Small intestine (tissue), 7 donors: ENCODE data around the gene SPINT1. TPM values are rescaled to one million over a fixed set of nuclear protein-coding genes. Genes with fewer than 3 reads are reported as not detected.

ENCODE experiments used
- DNase-seq, 2 donors: peaks; one replicate each; pipeline versions ENCODE4 v3.0.0 to v3.0.0-alpha.2; 2013
- FAIRE-seq: peaks from 2 replicates; lab custom pipeline; 2012; peaks lifted over from hg19 to GRCh38; lab: Jason Lieb, UNC
- H3K27ac ChIP-seq, 3 donors: one replicate each; pipeline ENCODE4 v1.5.1; 2013; ENCODE audit warnings: low read length in 2 of 3, mild to moderate bottlenecking in 2 of 3, control low read depth in 1 of 3, inconsistent platforms in 1 of 3, low read depth in 1 of 3, moderate library complexity in 1 of 3
- H3K27me3 ChIP-seq, 3 donors: one replicate each; pipeline ENCODE4 v1.6.1; 2013; ENCODE audit warnings: low read length in 3 of 3, inconsistent platforms in 1 of 3; ENCODE audit not compliant: control insufficient read depth in 3 of 3, insufficient read depth in 3 of 3
- H3K36me3 ChIP-seq, 3 donors: one replicate each; pipeline ENCODE4 v1.6.1; 2013; ENCODE audit warnings: low read length in 3 of 3, inconsistent platforms in 1 of 3, low read depth in 1 of 3, mild to moderate bottlenecking in 1 of 3, moderate library complexity in 1 of 3; ENCODE audit not compliant: control insufficient read depth in 3 of 3, insufficient read depth in 2 of 3
- H3K4me1 ChIP-seq, 3 donors: one replicate each; pipeline ENCODE4 v1.6.1; 2013; ENCODE audit warnings: low read length in 2 of 3, inconsistent platforms in 1 of 3, low read depth in 1 of 3, mild to moderate bottlenecking in 1 of 3, moderate library complexity in 1 of 3; ENCODE audit not compliant: control insufficient read depth in 3 of 3, insufficient read depth in 2 of 3
- H3K4me3 ChIP-seq, 3 donors: one replicate each; pipeline ENCODE4 v1.5.1; 2013; ENCODE audit warnings: low read length in 3 of 3, control low read depth in 1 of 3, inconsistent platforms in 1 of 3, low read depth in 1 of 3, mild to moderate bottlenecking in 1 of 3, moderate library complexity in 1 of 3
- H3K9me3 ChIP-seq, 2 donors: one replicate each; pipeline ENCODE4 v1.6.1; 2013; ENCODE audit warnings: low read depth in 1 of 2, low read length in 1 of 2; ENCODE audit not compliant: control insufficient read depth in 2 of 2, insufficient read depth in 1 of 2
- WGBS, 3 donors: extraction: QIAGEN DNeasy Blood & Tissue Kit; methylation state at CpG; one replicate each; pipeline ENCODE4 v1.1.7; 2013; 5-methylcytosine and 5-hydroxymethylcytosine counted together
- polyA plus RNA-seq, 4 donors: library from polyadenylated mRNA; stranded (reverse) in 3 of 4; unstranded in 1 of 4; fragments of 200-250 nt in 3 of 4; fragments of 120-200 nt in 1 of 4; gene quantifications; one replicate each; pipeline versions ENCODE4 v1.2.1 to v1.2.3, GENCODE V29; 2013
- donor health status: healthy with polysubstance abuse.
- donor health status: control.
- donor health status: control.
- donor health status: Bipolar disorder and iron deficiency.
- donor health status: healthy.

SPINT1 gene
- polyA plus RNA-seq, 4 donors: 85.0 to 258 (median 187) TPM

DNA sequence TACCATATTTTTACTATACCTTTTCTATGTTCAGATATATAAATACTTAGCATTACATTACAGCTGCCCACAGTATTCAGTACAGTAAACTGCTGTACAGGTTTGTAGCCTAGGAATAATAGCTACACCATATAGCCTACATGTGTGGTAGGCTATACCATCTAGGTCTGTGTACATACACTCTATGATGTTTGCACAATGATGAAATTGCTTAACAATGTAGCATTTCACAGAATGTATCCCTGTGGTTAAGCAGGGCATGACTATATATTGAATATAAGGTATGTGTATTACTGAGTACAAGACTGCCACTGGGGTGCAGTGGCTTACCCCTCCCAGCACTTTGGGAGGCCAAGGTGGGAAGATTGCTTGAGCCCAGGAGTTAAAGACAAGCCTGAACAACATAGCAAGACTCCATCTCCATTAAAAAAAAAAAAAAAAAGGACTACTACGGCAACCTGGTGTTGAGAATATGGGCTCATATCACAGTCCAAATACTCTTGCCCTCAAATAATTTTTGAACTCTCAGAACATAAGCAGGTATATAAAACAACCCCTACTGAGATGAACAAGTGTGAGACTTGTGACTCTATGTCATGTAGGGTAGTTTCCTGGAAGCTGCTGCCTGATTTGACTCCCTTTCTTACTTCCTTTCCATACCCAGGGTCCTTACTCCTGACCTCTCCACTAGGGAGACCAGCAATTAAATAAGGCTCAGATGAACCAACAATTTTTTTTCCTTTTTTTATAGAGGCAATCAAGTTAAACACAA, 20.1 kb upstream of the SPINT1 start:
- DNase-seq: peak in 1 of 2 donors; percentile 57
- peaks cover 0 to 30% (median 0%) of the 10 kb centered on the region in 3 donors for H3K4me1 ChIP-seq
- no peak overlapping the region for H3K4me3 ChIP-seq
- no peak for FAIRE-seq
- 80 to 82% (median 82%) methylated on average over 1 of the region's 1 CpG for WGBS, 3 donors
- peaks cover 0 to 2% (median 0%) of the 10 kb centered on the region in 3 donors for H3K36me3 ChIP-seq
- peak overlapping the region in 1 of 3 donors; percentile 19 for H3K27ac ChIP-seq
- H3K27me3 ChIP-seq: no peaks in the 10 kb centered on the region
- no peaks in the 10 kb centered on the region for H3K9me3 ChIP-seq

DNA sequence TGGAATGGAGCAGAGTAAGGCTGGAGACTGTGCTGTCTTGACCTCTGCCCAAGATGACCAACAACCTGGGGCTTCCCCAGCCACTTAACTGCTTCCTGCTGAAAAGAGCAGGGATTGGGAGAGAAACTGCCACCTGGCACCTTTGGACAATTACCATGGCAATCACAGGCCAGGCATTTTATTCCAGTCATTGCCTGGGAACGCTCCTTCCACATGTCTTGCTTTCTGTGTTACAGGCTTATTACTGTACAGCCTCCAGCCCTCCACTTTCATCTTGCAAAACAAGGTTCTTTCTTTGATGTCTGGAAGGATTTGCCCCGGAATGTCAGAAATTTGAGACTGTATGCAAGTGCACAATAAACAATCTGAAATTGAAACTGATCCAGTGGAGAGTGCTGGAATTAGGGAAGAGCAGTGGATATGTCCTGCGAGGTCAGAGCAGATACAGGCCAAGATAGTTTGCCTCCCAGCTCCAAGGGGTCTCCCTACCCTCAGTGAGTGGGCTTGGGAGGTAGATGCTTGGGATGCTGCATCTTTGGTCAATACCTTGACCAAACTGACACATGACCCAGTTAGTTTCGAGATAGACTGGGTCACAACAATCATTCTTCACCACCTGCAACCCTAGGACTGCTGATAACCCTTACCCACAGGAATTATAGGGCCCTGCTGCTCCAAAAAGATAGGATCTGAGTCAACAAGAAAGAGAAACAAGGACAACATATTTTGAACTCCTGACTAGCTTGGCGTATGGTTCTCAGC, 18.0 kb upstream of the SPINT1 start:
- peak overlapping the region in 1 of 3 donors; percentile 88 for H3K4me3 ChIP-seq

DNA sequence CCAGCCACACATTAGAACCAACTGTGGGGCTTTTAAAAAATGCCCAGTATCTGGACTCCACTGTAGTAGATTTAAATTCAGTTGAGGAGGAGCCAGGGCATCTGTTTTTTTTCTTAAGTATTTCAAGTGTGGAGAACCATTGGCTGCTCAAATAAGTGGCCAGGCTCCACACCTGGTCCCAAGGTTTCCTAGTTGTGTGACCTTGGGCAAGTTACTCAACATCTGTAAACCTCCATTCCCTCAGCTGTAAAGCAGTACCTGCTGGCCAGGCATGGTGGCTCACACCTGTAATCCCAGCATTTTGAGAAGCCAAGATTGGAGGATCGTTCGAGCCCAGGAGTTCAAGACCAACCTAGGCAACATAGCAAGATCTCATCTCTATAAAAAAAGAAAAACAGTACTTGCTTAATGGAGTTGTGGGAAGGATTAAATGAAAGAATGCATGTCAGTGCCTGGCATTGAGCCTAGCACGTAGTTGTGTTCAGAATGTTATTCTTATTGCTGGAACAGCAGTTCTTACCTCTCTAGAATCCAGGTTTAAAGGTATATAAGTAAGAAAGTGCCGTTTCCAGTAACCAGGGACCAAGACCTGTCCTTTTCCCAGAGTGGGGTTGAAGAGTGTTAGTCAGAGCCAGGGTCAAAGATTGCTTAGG, 17.3 kb upstream of the SPINT1 start:
- 57 to 76% (median 59%) methylated on average over 4 of the region's 4 CpGs for WGBS, 3 donors
- Histone ChIP-seq H3K27me3 (no peaks in the 10 kb centered on the region), H3K4me3 (peak overlapping the region in 1 of 3 donors; percentile 88), H3K4me1 (peaks cover 0 to 43% (median 0%) of the 10 kb centered on the region in 3 donors), H3K27ac (peak overlapping the region; percentile 11 to 65 (median 63)), H3K36me3 (peaks cover 0 to 2% (median 2%) of the 10 kb centered on the region in 3 donors), H3K9me3 (no peaks in the 10 kb centered on the region)
- DNase-seq (peak in 1 of 2 donors; percentile 43), FAIRE-seq (no peak)

More for the DNA sequence above, 18.0 kb upstream of the SPINT1 start:
- H3K9me3 ChIP-seq: no peaks in the 10 kb centered on the region
- H3K27me3 ChIP-seq: no peaks in the 10 kb centered on the region
- DNase-seq (peak; percentile 55 to 67), FAIRE-seq (no peak)
- H3K27ac ChIP-seq: peak overlapping the region; percentile 43 to 65 (median 63)
- peaks cover 0 to 2% (median 1%) of the 10 kb centered on the region in 3 donors for H3K36me3 ChIP-seq
- WGBS, 3 donors: 19 to 49% (median 26%) methylated on average over 5 of the region's 5 CpGs
- peaks cover 0 to 43% (median 0%) of the 10 kb centered on the region in 3 donors for H3K4me1 ChIP-seq

DNA sequence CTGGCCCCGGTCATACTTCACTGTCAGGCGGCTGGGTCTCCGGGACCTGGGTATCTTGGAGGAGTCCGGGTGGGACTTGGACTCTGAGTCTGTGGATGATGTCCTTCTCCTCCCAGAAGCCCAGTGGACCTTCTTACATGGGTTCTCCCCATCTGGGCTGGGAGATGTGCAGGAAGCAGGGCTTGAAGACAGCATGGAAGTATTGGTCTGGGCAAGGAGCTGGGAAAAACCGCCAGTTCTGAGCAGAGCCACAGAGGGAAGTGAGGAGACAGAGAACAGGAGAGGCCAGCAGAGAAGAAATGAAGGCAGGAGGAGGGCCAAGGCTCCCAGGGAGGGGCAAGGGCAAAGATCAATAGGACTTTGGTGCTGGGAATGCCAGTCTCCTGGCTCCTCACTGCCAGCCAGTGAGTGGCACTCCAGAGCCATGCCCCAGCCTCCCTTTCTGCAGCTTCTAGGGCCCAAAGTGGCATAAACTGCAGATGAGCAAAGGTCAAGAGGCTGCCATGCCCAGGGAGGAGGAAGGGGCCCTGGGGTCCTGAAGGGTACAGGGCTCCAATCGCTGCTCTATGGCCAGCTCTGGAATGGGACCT, 15.3 kb upstream of the SPINT1 start, which contains the start of gene PPP1R14D:
Gene PPP1R14D, minus strand, starts transcription at position 262 of the 590 bp plus-strand sequence. Its CDS starts 67 bp downstream, at position 195.
- peaks cover 0 to 43% (median 0%) of the 10 kb centered on the region in 3 donors for H3K4me1 ChIP-seq
- FAIRE-seq (no peak), DNase-seq (peak; percentile 60 to 97)
- peaks cover 0 to 8% (median 2%) of the 10 kb centered on the region in 3 donors for H3K36me3 ChIP-seq
- WGBS, 3 donors: 19 to 68% (median 29%) methylated on average over 6 of the region's 6 CpGs
- peak within 1 kb of the TSS; percentile 86 to 97 (median 90) for H3K27ac ChIP-seq
- no peaks in the 10 kb centered on the region for H3K27me3 ChIP-seq
- peak within 1 kb of the TSS; percentile 28 to 88 (median 53) for H3K4me3 ChIP-seq
- no peaks in the 10 kb centered on the region for H3K9me3 ChIP-seq

DNA sequence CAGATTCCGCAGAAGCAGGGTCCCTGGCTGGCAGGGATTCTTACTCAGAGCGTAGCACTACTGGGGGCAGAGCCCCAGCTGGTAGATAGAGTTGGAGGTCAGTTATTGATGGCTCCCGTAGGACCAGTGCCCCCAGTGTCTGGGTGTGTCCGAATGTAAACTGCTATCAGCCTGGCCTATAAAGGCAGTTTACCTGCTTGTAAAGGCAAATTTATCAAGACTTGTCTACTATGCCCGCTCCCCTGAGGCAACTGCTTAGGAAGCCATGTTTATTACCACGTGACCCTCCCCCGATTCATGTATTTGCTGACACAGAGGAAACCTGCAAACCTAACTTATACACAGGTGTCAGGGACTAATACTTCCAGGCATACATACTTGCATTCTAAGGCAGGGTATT, 14.7 kb upstream of the SPINT1 start:
- Histone ChIP-seq H3K27ac (peak overlapping the region; percentile 86 to 90 (median 90)), H3K9me3 (no peaks in the 10 kb centered on the region), H3K4me1 (peaks cover 0 to 37% (median 0%) of the 10 kb centered on the region in 3 donors), H3K4me3 (peak overlapping the region in 1 of 3 donors; percentile 28), H3K27me3 (no peaks in the 10 kb centered on the region), H3K36me3 (peaks cover 0 to 8% (median 2%) of the 10 kb centered on the region in 3 donors)
- 10 to 59% (median 29%) methylated on average over 7 of the region's 7 CpGs for WGBS, 3 donors
- peak; percentile 83 to 84 for DNase-seq
- FAIRE-seq: no peak

DNA sequence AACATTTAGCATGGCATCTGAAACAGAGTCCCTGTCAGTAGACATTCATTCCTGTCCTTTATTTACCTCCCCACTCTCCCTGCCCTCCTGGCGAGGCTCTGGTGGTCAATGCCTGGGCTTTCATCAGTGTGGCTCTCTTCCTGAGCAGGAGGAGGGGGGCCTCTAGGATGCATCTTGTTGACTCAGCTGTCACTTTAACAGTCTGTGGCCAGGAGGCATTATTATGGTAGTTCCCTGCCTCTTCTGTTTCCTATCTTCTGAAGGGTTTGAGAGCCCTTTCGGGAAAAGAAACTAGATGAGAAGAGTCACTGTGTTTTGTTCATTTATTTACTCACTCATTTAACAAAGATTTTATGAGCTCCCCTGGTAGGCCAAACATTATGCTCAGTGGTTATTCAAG, 13.0 kb upstream of the SPINT1 start:
- DNase-seq (no peak), FAIRE-seq (no peak)
- Histone ChIP-seq H3K4me1 (peaks cover 0 to 30% (median 0%) of the 10 kb centered on the region in 3 donors), H3K4me3 (no peak overlapping the region), H3K27me3 (no peaks in the 10 kb centered on the region), H3K27ac (no peak overlapping the region), H3K9me3 (no peaks in the 10 kb centered on the region), H3K36me3 (peaks cover 0 to 11% (median 0%) of the 10 kb centered on the region in 3 donors)
- WGBS, 3 donors: 75 to 85% (median 84%) methylated on average over 2 of the region's 2 CpGs

DNA sequence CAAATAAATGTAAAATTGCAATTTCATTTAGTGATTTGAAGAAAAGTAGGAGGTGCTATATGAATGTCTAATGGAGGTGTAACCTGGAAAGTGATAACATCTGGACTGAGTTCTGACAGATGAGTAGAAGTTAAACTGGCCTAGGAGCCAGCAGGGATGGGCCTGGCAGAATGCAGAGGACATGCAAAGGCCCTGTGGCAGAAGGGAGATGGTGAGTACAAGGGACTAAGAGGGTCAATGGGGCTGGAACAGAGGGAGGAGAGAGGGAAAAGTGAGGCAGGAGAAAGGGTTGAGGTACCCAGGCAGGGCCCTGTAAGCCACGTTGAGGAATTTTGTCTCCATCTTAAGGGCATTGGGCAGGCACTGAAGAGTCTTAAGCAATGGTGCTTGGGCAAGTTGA, 12.0 kb upstream of the SPINT1 start:
- Histone ChIP-seq H3K36me3 (peaks cover 0 to 13% (median 0%) of the 10 kb centered on the region in 3 donors), H3K27ac (no peak overlapping the region), H3K27me3 (no peaks in the 10 kb centered on the region), H3K9me3 (no peaks in the 10 kb centered on the region), H3K4me1 (peaks cover 0 to 20% (median 0%) of the 10 kb centered on the region in 3 donors), H3K4me3 (no peak overlapping the region)
- FAIRE-seq (no peak), DNase-seq (no peak)
- WGBS, 3 donors: 80 to 88% (median 82%) methylated on average over 1 of the region's 1 CpG
